DMS79 (cell line): ENCODE data around the gene FGF2.
"Not testable (repeated sequence)": the region's sequence is repeated elsewhere in the genome, so short reads cannot be mapped to it uniquely, and the experiment has no call there.

Experiments used
- DNase-seq: peaks from one replicate; lab custom pipeline; 2025; lab: John Stamatoyannopoulos, UW

The FGF2 gene

GRCh38 chr4:122930862-122931261, 104.2 kb downstream of the FGF2 start:
- no peak for DNase-seq

GRCh38 chr4:122932763-122933162, 106.1 kb downstream of the FGF2 start:
- DNase-seq: no peak

GRCh38 chr4:122945136-122945535, 118.5 kb downstream of the FGF2 start:
- not testable (repeated sequence) for DNase-seq

- no peak for DNase-seq
These were observed 119.5 kb downstream of the FGF2 start for GRCh38 chr4:122946142-122946541.
